Measurements from ENCODE around the gene UGT1A1. TPM values are rescaled to one million over a fixed set of nuclear protein-coding genes. Genes with fewer than 3 reads are reported as not detected.
"Not testable (repeated sequence)": the region's sequence is repeated elsewhere in the genome, so short reads cannot be mapped to it uniquely, and the experiment has no call there.

The UGT1A1 gene
- total and polyA plus RNA-seq, 5 donors: not detected

DNA sequence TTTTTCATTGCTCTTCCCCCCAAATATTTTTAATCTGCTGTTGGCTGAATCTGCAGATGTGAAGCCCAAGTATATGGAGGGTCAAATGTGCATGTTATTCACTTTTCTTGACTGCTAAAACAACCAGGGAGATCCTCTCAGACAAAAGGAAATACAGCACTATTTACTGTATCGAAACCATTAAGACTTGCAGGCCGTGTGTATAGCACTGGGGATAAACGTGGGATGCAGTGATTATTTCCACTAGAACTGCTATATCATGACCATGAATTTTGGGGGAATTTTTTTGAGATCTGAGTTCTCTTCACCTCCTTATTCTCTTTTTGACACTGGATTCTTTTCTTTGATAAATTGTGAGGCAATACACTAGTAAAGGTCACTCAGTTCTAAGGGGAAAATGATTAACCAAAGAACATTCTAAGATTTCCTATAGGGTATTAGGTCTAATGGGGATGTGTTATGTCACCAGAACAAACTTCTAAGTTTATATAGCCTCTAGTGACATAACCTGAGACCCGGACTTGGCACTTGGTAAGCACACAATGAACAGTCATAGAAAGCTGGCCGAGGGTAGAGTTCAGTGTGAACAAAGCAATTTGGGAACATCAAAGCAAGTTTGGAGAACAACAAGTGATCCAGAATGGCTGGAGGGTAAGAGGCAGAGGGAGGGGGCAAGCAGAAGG is 14.9 kb upstream of the UGT1A1 start:
- no peak for ATAC-seq
- intact Hi-C loops (cut with DNase I): no loop called here
- no peak overlapping the region for H3K27ac ChIP-seq (ENCODE audit: low read length)
- WGBS: 77% methylated on average over 5 of the region's 5 CpGs
- no peak for DNase-seq
- H3K9me3 ChIP-seq (ENCODE audit: control insufficient read depth, low read length): no peaks in the 10 kb centered on the region
- H3K4me3 ChIP-seq (ENCODE audit: low read length): no peak overlapping the region
- no peaks in the 10 kb centered on the region for H3K27me3 ChIP-seq (ENCODE audit: control insufficient read depth, insufficient read depth)
- H3K4me1 ChIP-seq (ENCODE audit: control insufficient read depth, insufficient read depth, low read length): no peaks in the 10 kb centered on the region

GRCh38 chr2:233745838-233746237 is 14.2 kb upstream of the UGT1A1 start:
- intact Hi-C loops (cut with DNase I); H3K4me1 ChIP-seq (ENCODE audit: control insufficient read depth, insufficient read depth, low read length); DNase-seq; ATAC-seq; H3K4me3 ChIP-seq (ENCODE audit: low read length); H3K9me3 ChIP-seq (ENCODE audit: control insufficient read depth, low read length); H3K27ac ChIP-seq (ENCODE audit: low read length); H3K27me3 ChIP-seq (ENCODE audit: control insufficient read depth, insufficient read depth): not testable (repeated sequence)
- 61% methylated on average over 2 of the region's 2 CpGs for WGBS

- 71% methylated on average over 10 of the region's 10 CpGs for WGBS
- H3K27me3 ChIP-seq (ENCODE audit: control insufficient read depth, insufficient read depth): no peaks in the 10 kb centered on the region
- no peak overlapping the region for H3K4me3 ChIP-seq (ENCODE audit: low read length)
- no peaks in the 10 kb centered on the region for H3K4me1 ChIP-seq (ENCODE audit: control insufficient read depth, insufficient read depth, low read length)
- ATAC-seq (no peak), DNase-seq (no peak)
- intact Hi-C loops (cut with DNase I): no loop called here
- H3K27ac ChIP-seq (ENCODE audit: low read length): no peak overlapping the region
- peaks cover 2% of the 10 kb centered on the region for H3K9me3 ChIP-seq (ENCODE audit: control insufficient read depth, low read length)
These were observed 13.4 kb upstream of the UGT1A1 start for GRCh38 chr2:233746475-233747282.

- no peak overlapping the region for H3K27ac ChIP-seq (ENCODE audit: low read length)
- H3K4me3 ChIP-seq (ENCODE audit: low read length): no peak overlapping the region
- intact Hi-C loops (cut with DNase I): no loop called here
These were observed 12.9 kb upstream of the UGT1A1 start for GRCh38 chr2:233747283-233747544.

GRCh38 chr2:233750689-233751088 is 9.4 kb upstream of the UGT1A1 start:
- 65% methylated on average over 2 of the region's 2 CpGs for WGBS
- ATAC-seq; H3K27ac ChIP-seq (ENCODE audit: low read length); H3K9me3 ChIP-seq (ENCODE audit: control insufficient read depth, low read length); DNase-seq; intact Hi-C loops (cut with DNase I); H3K27me3 ChIP-seq (ENCODE audit: control insufficient read depth, insufficient read depth); H3K4me3 ChIP-seq (ENCODE audit: low read length); H3K4me1 ChIP-seq (ENCODE audit: control insufficient read depth, insufficient read depth, low read length): not testable (repeated sequence)

More at GRCh38 chr2:233747283-233747544, 12.9 kb upstream of the UGT1A1 start:
- 95% methylated on average over 6 of the region's 6 CpGs for WGBS
- Histone ChIP-seq H3K4me1 (ENCODE audit: control insufficient read depth, insufficient read depth, low read length) (no peaks in the 10 kb centered on the region), H3K27me3 (ENCODE audit: control insufficient read depth, insufficient read depth) (no peaks in the 10 kb centered on the region), H3K9me3 (ENCODE audit: control insufficient read depth, low read length) (peaks cover 2% of the 10 kb centered on the region)
- DNase-seq (no peak), ATAC-seq (no peak)

DNA sequence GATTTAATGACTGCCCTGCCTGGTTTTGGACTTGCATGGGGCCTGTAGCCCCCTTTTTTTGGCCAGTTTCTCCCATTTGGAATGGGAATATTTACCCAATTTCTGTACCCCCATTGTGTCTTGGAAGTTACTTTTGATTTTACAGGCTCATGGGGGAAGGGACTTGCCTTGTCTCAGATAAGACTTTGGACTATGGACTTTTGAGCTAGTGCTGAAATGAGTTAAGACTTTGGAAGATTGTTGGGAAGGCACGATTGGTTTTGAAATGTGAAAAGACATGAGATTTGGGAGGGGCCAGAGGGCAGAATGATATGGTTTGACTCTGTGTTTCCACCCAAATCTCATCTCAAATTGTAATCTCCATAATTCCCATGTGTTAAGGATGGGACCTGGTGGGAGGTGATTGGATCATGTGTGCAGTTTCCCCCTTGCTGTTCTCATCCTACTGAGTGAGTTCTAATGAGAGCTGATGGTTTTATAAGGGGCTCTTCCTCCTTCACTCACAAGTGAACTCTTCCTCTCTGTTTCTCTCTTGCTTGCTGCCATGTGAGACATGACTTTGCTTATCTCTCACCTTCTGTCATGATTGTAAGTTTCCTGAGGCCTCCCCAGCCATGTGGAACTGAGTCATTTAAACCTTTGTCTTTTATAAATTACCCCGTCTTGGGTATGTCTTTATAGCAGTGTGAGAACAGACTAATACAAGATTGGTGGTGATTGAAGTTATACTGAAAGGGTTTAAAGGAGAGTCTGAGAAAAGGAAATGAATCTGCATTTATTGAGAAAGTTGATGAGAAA is 8.7 kb upstream of the UGT1A1 start:
- intact Hi-C loops (cut with DNase I); ATAC-seq: not testable (repeated sequence)
- WGBS: 63% methylated on average over 2 of the region's 2 CpGs

DNA sequence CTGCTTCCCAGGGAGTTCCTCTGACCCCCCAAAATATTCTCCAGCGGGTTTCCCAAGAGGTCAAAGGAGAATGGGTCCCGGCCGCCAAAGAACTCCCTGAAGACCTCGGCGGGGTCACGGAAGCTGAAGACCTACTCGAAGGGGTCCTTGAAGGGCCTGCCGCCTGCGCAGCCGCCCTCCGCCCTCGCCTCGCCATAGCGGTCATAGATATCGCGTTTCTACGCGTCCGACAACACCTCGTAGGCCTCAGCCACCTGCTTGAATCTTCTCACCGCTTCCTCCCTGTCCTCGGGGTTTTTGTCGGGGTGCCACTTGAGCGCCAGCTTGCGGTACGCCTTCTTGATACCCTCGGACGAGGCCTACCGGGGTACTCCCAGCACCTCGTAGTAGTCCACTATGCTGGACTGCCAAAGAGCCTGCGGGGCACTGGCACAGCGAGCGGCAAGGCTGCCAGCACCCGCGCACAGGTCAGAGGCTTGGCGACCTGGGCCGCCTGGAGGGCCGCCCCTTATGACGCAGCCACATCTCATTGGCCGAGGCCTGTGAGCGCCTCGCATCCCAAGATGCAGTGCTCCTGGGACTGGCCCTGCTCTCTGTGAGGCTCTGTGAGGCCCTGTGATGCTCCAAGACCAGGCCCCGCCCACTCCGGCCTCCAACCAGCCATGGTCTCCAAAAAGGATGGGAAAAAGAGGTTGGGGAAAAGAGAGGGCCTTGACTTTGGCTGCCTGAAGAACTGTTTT is 5.0 kb upstream of the UGT1A1 start:
- intact Hi-C loops (cut with DNase I): no loop called here
- Histone ChIP-seq H3K27ac (ENCODE audit: low read length) (no peak overlapping the region), H3K4me1 (ENCODE audit: control insufficient read depth, insufficient read depth, low read length) (no peaks in the 10 kb centered on the region), H3K9me3 (ENCODE audit: control insufficient read depth, low read length) (peaks cover 2% of the 10 kb centered on the region), H3K27me3 (ENCODE audit: control insufficient read depth, insufficient read depth) (no peaks in the 10 kb centered on the region), H3K4me3 (ENCODE audit: low read length) (no peak overlapping the region)
- no peak for DNase-seq
- ATAC-seq: no peak
- 90% methylated on average over 42 of the region's 44 CpGs for WGBS

More for the DNA sequence above, 8.7 kb upstream of the UGT1A1 start:
- not testable (repeated sequence) for H3K9me3 ChIP-seq (ENCODE audit: control insufficient read depth, low read length); DNase-seq; H3K4me3 ChIP-seq (ENCODE audit: low read length); H3K27me3 ChIP-seq (ENCODE audit: control insufficient read depth, insufficient read depth); H3K27ac ChIP-seq (ENCODE audit: low read length); H3K4me1 ChIP-seq (ENCODE audit: control insufficient read depth, insufficient read depth, low read length)

DNA sequence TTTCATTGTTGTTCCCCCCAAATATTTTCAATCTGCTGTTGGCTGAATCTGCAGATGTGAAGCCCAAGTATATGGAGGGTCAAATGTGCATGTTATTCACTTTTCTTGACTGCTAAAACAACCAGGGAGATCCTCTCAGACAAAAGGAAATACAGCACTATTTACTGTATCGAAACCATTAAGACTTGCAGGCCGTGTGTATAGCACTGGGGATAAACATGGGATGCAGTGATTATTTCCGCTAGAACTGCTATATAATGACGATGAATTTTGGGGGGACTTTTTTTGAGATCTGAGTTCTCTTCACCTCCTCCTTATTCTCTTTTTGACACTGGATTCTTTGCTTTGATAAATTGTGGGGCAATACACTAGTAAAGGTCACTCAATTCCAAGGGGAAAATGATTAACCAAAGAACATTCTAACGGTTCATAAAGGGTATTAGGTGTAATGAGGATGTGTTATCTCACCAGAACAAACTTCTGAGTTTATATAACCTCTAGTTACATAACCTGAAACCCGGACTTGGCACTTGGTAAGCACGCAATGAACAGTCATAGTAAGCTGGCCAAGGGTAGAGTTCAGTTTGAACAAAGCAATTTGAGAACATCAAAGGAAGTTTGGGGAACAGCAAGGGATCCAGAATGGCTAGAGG is 3.5 kb upstream of the UGT1A1 start:
- DNase-seq (no peak), ATAC-seq (no peak)
- intact Hi-C loops (cut with DNase I): no loop called here
- Histone ChIP-seq H3K27ac (ENCODE audit: low read length) (no peak overlapping the region), H3K4me3 (ENCODE audit: low read length) (no peak overlapping the region), H3K27me3 (ENCODE audit: control insufficient read depth, insufficient read depth) (no peaks in the 10 kb centered on the region), H3K4me1 (ENCODE audit: control insufficient read depth, insufficient read depth, low read length) (no peaks in the 10 kb centered on the region), H3K9me3 (ENCODE audit: control insufficient read depth, low read length) (no peaks in the 10 kb centered on the region)
- WGBS: 80% methylated on average over 7 of the region's 7 CpGs

DNA sequence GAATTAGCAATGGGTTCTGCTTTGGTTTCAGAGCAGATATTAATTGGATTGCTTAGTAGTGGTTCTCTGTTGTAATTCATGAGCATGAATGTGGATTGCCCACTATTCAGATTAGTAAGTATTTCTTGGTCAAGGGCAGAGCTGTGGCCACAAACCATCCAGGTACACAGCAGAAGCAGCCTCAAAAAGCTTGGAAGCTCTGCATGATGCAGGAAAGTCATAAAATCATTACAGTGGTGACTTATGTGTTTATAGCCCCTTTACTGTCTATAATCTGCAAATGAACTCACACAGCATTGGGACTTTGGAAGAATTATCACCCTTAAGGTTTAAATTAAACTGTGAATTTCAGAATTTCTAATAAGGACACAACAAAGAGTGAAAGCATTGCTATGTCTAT is 1.9 kb upstream of the UGT1A1 start:
- intact Hi-C loops (cut with DNase I): no loop called here
- H3K27ac ChIP-seq (ENCODE audit: low read length): no peak overlapping the region
- H3K4me1 ChIP-seq (ENCODE audit: control insufficient read depth, insufficient read depth, low read length): no peaks in the 10 kb centered on the region
- DNase-seq (no peak), ATAC-seq (no peak)
- H3K4me3 ChIP-seq (ENCODE audit: low read length): no peak overlapping the region
- no peaks in the 10 kb centered on the region for H3K9me3 ChIP-seq (ENCODE audit: control insufficient read depth, low read length)
- H3K27me3 ChIP-seq (ENCODE audit: control insufficient read depth, insufficient read depth): no peaks in the 10 kb centered on the region

DNA sequence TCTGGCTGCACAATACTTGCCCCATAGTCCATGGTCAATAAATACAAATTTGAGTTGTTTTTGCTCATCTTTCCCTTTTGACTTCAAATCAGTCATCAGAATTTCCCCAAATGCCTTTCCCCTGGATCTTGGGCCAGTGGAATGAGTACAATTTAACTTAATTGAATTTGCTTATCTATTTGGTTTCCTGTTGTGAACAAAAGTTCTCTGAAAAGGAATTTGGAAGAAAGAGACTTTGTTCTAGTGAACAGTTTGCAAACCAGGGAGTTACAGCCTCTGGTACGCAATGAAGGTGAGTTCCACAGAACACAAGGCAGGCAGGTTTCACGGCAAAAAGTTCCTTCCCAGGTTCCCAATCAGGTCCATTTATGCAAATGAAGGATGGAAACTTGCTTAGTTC is 1.2 kb upstream of the UGT1A1 start:
- Histone ChIP-seq H3K27me3 (ENCODE audit: control insufficient read depth, insufficient read depth) (no peaks in the 10 kb centered on the region), H3K9me3 (ENCODE audit: control insufficient read depth, low read length) (no peaks in the 10 kb centered on the region)
- intact Hi-C loops (cut with DNase I): no loop called here

More for the DNA sequence above, 1.2 kb upstream of the UGT1A1 start:
- no peak overlapping the region for H3K27ac ChIP-seq (ENCODE audit: low read length)
- H3K4me3 ChIP-seq (ENCODE audit: low read length): no peak overlapping the region
- no peaks in the 10 kb centered on the region for H3K4me1 ChIP-seq (ENCODE audit: control insufficient read depth, insufficient read depth, low read length)
- no peak for DNase-seq
- no peak for ATAC-seq
- 81% methylated on average over 2 of the region's 2 CpGs for WGBS
